ENCODE data around the gene FILIP1L. TPM values are rescaled to one million over a fixed set of nuclear protein-coding genes. Genes with fewer than 3 reads are reported as not detected.

The FILIP1L gene
- total RNA-seq, 1 experiment from 2014 or later = 0.07 TPM

DNA sequence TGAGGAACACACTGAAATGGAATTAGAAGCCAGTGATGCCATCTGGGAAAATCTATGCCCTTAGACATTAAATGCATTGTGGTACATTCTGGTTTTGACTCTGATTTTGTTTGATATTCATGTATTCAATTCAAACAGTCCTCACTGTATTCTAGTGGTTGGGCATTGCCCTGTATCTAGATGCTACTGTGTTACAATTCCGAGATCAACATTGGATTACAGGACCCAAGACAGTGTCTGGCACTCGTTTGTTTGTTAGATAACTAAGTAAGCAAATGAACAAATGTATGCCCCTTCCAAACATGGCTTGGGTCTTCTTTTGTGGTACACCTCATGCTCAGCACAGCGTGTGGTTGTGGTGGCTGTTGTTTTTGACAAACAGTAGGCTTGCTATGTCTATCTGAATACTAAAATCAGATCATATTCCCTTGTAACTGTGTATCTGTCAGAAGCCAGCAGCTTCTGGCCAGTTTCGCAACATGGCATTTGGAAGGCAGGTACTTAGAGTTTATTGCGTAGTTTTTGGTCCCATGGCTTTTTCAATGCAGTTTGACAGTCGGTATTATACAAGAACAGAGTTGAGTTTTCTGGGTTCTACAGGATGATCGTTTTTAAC is 5.7 kb downstream of the FILIP1L start:
- WGBS (ENCODE audit: extremely low coverage, insufficient read length, low lambda C conversion rate) = no CpG with 5 or more reads among the region's 7 CpGs

More for the DNA sequence above, 5.7 kb downstream of the FILIP1L start:
- H3K27me3 ChIP-seq (ENCODE audit: insufficient read depth, low read length) = no peaks in the 10 kb centered on the region
- no peak overlapping the region for H4K91ac ChIP-seq (ENCODE audit: insufficient read length, low read depth, low read length)
- no peaks in the 10 kb centered on the region for H3K4me1 ChIP-seq (ENCODE audit: insufficient read depth, low read length)
- no peak overlapping the region for H3K4ac ChIP-seq (ENCODE audit: low read depth, low read length)
- no peak for DNase-seq
- no peak overlapping the region for H3K4me2 ChIP-seq (ENCODE audit: insufficient read depth, insufficient read length, low read length)
- no peaks in the 10 kb centered on the region for H4K20me1 ChIP-seq (ENCODE audit: control insufficient read depth, insufficient read depth, insufficient read length)
- no peaks in the 10 kb centered on the region for H3K79me2 ChIP-seq (ENCODE audit: insufficient read depth, low read length)
- H3K56ac ChIP-seq (ENCODE audit: insufficient read length, low read depth, low read length) = no peak overlapping the region
- H3T11ph ChIP-seq (ENCODE audit: low read length) = no peak overlapping the region
- TF ChIP-seq, protein P1, sequence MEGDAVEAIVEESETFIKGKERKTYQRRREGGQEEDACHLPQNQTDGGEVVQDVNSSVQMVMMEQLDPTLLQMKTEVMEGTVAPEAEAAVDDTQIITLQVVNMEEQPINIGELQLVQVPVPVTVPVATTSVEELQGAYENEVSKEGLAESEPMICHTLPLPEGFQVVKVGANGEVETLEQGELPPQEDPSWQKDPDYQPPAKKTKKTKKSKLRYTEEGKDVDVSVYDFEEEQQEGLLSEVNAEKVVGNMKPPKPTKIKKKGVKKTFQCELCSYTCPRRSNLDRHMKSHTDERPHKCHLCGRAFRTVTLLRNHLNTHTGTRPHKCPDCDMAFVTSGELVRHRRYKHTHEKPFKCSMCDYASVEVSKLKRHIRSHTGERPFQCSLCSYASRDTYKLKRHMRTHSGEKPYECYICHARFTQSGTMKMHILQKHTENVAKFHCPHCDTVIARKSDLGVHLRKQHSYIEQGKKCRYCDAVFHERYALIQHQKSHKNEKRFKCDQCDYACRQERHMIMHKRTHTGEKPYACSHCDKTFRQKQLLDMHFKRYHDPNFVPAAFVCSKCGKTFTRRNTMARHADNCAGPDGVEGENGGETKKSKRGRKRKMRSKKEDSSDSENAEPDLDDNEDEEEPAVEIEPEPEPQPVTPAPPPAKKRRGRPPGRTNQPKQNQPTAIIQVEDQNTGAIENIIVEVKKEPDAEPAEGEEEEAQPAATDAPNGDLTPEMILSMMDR (conservative IDR thresholded peaks at IDR 0.05) = no peak
- no peak overlapping the region for H4K8ac ChIP-seq (replicated peaks; ENCODE audit: insufficient read length, low read depth, low read length)
- Mint-ChIP-seq H3K27ac (no peak overlapping the region; a peak in 1 of 7 replicates), H3K4me1 (peaks cover 8 to 10% of the 10 kb centered on the region in 2 experiments; a peak in 3 of 4 replicates), H3K36me3 (ENCODE audit: insufficient read depth in 1 of 3, low read depth in 3 of 3) (no peaks in the 10 kb centered on the region), H3K4me3 (no peak overlapping the region), H3K27me3 (ENCODE audit: low read depth) (no peaks in the 10 kb centered on the region), H3K9me3 (no peaks in the 10 kb centered on the region)
- no peak overlapping the region for H2BK20ac ChIP-seq (ENCODE audit: low read depth, low read length, poor library complexity, severe bottlenecking)
- H2AK5ac ChIP-seq (ENCODE audit: insufficient read length, low read length) = no peak overlapping the region
- no peak overlapping the region for H2BK15ac ChIP-seq (ENCODE audit: low read depth, low read length)
- no peak overlapping the region for H3K14ac ChIP-seq (ENCODE audit: insufficient read depth, low read length)
- H2BK120ac ChIP-seq (ENCODE audit: low read depth, low read length, poor library complexity, severe bottlenecking) = no peak overlapping the region
- H4K5ac ChIP-seq (ENCODE audit: insufficient read length, low read depth, low read length) = no peak overlapping the region
- no peak overlapping the region for H2BK12ac ChIP-seq (ENCODE audit: insufficient read length, low read depth, low read length)
- H3K9ac ChIP-seq (ENCODE audit: extremely low read depth, insufficient read length, low read length) = no peak overlapping the region
- no peak overlapping the region for H3K18ac ChIP-seq (ENCODE audit: insufficient read length, low read depth, low read length)
- no peak overlapping the region for H3K23ac ChIP-seq (ENCODE audit: insufficient read length, low read depth, low read length)
- no peak overlapping the region for H2AFZ ChIP-seq (ENCODE audit: low read length)
- H3K27ac ChIP-seq (ENCODE audit: insufficient read length, low read depth, low read length) = no peak overlapping the region
- H3K23me2 ChIP-seq (ENCODE audit: insufficient read length, low read depth, low read length, poor library complexity, severe bottlenecking) = no peaks in the 10 kb centered on the region
- no peaks in the 10 kb centered on the region for H3K79me1 ChIP-seq (ENCODE audit: insufficient read depth, low read depth, low read length, poor library complexity, severe bottlenecking)
- H2BK5ac ChIP-seq (ENCODE audit: insufficient read length, low read length) = no peak overlapping the region
- H3K9me3 ChIP-seq (ENCODE audit: control insufficient read depth, low read depth, low read length) = no peaks in the 10 kb centered on the region
